Measurements from ENCODE around the gene LILRA6. TPM values are rescaled to one million over a fixed set of nuclear protein-coding genes. Genes with fewer than 3 reads are reported as not detected.
"Not testable (repeated sequence)": the region's sequence is repeated elsewhere in the genome, so short reads cannot be mapped to it uniquely, and the experiment has no call there.

The LILRA6 gene
- total RNA-seq, 1 donor from 2014 or later, result not detected

DNA sequence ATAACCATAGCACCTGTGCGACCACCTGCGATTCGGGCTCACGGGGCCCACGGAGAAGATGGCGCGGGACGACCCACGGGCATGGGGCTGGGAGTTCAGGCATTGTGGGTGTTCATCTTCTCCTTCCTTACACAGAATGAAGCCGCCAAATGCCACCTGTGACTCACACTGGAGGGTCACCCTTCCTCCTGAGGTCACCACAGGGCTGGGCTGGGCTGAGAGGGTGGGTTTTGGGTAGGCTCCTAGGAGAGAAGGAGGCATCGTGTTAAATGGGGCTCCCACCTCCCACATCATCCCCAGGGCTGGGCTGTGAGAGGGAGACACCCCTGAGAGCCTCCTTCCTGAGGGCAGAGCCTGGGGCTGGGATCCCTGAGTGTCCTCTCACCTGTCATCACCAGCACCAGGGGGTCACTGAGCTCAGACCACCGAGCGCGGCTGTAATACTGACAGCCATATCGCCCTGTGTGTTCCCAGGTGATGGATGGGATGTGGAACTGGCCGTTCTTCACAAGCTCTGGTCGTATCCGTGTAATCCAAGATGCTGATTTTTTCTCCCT, 36.9 kb upstream of the LILRA6 start:
- no peak for DNase-seq (ENCODE audit: low read depth)
- H3K4me3 ChIP-seq (ENCODE audit: low read depth, low read length), result no peak overlapping the region
- TF ChIP-seq, protein P1, sequence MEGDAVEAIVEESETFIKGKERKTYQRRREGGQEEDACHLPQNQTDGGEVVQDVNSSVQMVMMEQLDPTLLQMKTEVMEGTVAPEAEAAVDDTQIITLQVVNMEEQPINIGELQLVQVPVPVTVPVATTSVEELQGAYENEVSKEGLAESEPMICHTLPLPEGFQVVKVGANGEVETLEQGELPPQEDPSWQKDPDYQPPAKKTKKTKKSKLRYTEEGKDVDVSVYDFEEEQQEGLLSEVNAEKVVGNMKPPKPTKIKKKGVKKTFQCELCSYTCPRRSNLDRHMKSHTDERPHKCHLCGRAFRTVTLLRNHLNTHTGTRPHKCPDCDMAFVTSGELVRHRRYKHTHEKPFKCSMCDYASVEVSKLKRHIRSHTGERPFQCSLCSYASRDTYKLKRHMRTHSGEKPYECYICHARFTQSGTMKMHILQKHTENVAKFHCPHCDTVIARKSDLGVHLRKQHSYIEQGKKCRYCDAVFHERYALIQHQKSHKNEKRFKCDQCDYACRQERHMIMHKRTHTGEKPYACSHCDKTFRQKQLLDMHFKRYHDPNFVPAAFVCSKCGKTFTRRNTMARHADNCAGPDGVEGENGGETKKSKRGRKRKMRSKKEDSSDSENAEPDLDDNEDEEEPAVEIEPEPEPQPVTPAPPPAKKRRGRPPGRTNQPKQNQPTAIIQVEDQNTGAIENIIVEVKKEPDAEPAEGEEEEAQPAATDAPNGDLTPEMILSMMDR (conservative IDR thresholded peaks at IDR 0.05; ENCODE audit: low read depth, low read length), result no peak

DNA sequence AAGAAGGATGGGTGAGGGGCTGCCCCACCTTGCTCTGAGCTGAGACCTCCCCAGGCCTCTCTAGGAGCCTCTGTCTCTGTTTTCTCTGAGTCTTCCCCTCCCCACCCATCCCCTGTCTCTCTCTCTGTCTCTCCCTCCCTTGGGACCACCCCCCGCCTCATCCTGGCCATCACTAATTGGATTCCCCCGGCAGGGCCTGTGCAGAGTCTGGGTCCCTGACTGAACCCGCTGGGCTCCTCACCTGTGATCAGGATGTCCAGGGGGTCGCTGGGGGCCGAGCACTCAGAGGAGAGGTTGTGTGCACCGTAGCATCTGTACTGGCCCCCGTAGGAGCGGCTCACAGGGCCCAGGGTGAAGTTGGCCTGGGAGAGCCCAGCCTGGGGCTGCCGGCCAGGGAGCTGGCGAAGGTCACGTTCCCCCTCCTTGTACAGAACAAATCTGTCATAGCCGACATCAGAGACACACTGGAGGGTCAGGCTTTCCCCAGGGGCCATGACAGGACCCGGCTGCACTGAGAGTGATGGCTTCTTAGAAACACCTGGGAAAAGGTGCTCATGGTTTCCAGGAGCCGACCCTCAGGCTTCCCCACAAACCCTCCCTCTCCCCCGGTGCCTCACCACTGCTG, 36.1 kb upstream of the LILRA6 start:
- H3K4me3 ChIP-seq (ENCODE audit: low read depth, low read length); DNase-seq (ENCODE audit: low read depth): not testable (repeated sequence)

DNA sequence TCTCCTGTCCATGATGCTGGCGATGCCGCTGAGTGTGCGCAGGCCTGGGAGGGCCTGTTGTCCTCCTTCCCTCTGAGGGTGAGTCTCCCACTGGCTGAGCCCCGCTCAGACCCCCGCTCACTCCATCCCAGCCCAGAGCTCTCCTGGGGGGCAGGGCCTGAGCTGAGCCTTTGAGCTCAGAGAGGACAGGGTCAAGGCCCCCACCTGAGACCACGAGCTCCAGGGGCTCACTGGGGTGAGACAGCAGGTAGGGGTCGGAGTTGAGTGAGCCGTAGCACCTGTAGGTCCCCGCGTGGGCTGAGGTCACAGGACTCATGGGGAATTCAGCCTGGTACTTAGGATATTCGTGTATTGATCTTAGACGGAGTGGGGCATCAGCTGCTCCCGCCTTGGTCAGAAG, 35.5 kb upstream of the LILRA6 start:
- H3K4me3 ChIP-seq (ENCODE audit: low read depth, low read length); DNase-seq (ENCODE audit: low read depth): not testable (repeated sequence)

DNA sequence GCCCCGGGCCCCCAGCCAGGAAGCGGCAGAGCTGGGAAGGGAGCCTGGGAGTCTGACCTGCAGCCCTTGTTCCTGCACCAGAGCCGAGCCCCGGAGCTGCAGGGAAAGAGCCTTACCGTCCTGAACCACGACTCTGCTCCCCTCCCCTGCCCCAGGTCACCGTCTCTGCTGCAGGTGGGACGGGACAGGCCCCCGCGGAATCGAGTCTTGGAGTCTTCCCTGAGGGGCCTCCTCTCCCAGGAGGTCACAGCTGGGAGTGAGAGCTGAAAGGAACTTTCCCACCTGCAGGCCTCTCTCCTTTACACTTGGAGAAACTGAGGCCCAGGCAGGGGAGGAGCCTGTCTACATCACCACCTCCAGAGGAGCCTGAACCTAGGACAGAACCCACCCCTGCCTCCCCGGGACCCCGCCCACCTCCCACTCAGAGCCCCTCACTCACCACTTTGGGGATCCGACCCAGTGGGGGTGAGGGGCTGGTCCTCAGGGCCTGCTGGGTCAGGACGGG, 34.6 kb upstream of the LILRA6 start:
- DNase-seq (ENCODE audit: low read depth); H3K4me3 ChIP-seq (ENCODE audit: low read depth, low read length): not testable (repeated sequence)

DNA sequence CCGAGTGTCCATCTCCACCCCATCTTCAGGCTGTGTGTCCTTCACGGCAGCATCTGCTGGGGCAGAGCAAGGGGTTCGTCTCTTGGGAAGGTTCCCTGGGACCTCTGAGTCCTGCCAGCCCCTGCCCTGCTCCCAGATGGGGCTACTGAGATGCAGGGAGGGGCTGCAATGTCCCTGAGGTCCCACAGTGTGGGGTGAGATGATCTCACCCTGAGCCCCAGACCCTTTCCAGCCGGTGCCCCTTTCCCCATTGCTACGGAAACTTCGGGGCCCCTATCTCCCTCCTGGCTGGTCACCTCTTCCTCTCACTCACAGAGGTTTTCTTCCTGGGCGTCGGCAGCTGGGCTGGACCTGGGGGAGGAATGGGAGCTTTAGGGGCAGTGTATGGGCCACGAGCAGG, 33.4 kb upstream of the LILRA6 start:
- TF ChIP-seq, protein P1 (conservative IDR thresholded peaks at IDR 0.05; ENCODE audit: low read depth, low read length), result no peak
- H3K4me3 ChIP-seq (ENCODE audit: low read depth, low read length), result no peak overlapping the region
- DNase-seq (ENCODE audit: low read depth), result no peak

DNA sequence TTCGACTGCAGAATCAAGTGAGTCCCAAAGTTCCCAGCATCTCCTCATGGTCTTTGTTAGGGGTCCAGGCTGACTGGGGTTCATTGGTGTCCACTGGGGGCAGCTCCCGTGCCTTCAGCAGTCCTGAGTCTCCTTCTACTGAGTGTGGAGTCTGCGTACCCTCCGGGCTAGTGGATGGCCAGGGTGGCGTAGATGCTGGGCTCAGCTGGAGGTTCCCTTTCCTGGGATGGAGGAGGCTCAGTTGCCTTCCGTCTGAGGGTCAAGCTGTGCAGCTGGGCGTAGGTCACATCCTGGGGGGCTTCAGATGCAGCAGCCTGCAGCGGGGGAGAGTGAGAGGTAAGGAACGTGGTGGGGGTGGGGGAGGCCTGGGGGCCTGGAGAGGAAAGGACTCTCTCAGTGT, 31.9 kb upstream of the LILRA6 start:
- H3K4me3 ChIP-seq (ENCODE audit: low read depth, low read length); DNase-seq (ENCODE audit: low read depth): not testable (repeated sequence)

DNA sequence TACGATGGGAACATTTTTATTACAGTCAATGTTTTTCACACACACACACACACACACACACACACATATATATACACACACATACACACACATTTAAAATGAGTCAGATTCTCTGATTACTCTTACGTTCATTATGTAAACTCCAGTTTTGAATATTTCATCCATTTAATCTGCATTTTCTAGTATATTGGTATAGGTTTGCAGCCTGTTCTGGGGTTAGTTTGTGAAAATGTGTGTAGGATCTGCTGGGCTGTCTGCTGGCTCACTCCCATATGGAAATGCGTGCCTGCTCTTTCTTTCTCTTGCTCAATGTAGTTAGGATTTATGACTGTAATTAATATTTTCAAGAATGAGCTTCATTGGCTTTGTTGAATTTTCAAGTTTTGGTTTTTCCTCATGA, 31.2 kb upstream of the LILRA6 start:
- no peak overlapping the region for H3K4me3 ChIP-seq (ENCODE audit: low read depth, low read length)
- TF ChIP-seq, protein P1 (conservative IDR thresholded peaks at IDR 0.05; ENCODE audit: low read depth, low read length), result no peak
- DNase-seq (ENCODE audit: low read depth), result no peak

DNA sequence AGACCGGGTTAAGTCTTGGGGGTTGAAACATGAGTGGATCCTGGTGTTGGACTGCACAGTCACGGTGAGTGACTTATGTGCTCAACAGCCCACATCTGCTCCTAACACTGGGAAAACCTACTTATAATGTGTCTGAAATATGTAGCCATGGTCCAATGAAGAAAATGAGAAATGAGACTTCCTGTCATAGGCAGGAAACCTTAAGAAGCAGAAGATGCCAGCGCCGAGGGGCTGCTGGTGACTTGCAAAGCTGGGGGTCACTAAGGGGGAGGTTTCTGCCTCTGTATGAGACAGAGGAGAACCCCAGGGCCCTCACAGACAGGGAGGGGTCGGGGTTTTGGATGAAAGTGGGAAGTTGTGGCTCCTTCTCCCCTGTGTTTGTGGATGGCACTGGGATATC, 29.6 kb upstream of the LILRA6 start:
- not testable (repeated sequence) for DNase-seq (ENCODE audit: low read depth); H3K4me3 ChIP-seq (ENCODE audit: low read depth, low read length)

DNA sequence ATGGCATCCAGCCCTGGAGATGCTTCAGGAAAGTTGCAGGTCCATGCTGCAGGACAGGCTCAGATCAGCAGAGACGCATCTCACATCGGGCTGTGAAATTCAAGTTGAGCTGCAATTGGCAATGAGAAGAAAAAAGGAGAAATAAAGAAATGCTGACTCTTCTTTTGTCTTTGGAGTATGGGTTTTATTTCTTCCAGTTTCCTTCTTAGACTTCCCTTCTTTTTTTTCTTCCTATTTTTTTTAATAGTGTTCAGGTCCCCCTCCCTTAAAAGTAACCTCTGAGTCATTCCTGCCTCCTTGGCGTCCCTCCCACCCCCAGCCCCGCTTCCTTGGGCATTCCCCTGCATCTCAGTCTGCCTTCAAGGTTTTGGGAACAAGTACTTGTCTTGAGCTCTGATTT, 29.0 kb upstream of the LILRA6 start:
- DNase-seq (ENCODE audit: low read depth); H3K4me3 ChIP-seq (ENCODE audit: low read depth, low read length): not testable (repeated sequence)

DNA sequence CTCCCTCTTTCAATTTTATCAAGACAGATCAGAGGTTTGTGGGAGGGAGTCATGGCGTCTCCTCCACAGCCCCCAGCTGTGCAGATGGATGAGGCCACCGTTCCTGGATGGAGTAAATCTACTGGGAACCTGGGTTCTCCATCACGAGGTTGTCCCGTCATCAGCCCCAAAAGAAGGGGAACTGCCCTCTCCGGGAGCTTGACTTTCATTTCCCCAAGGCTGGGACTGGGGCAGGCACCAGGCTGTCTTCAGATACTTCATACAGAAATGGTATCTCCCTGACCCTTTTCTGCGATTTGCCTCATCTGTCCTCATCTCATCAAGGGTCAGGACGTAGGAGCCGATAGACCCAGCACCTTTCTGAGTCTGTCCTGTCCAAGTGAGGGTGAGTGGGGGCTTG, 28.5 kb upstream of the LILRA6 start:
- no peak for DNase-seq (ENCODE audit: low read depth)
- no peak overlapping the region for H3K4me3 ChIP-seq (ENCODE audit: low read depth, low read length)
- TF ChIP-seq, protein P1 (conservative IDR thresholded peaks at IDR 0.05; ENCODE audit: low read depth, low read length), result no peak

Data from epithelial cell of proximal tubule (primary cell).